G401.6 (cell line): Measurements from ENCODE around the gene SNAPC2.

Experiments used
- FAIRE-seq: peaks from 2 replicates; lab custom pipeline; 2012; peaks lifted over from hg19 to GRCh38; lab: Jason Lieb, UNC

SNAPC2 gene

GRCh38 chr19:7968796-7969554 is 48.8 kb downstream of the SNAPC2 start:
- no peak for FAIRE-seq

GRCh38 chr19:7969555-7969939 is 49.4 kb downstream of the SNAPC2 start:
- no peak for FAIRE-seq

DNA sequence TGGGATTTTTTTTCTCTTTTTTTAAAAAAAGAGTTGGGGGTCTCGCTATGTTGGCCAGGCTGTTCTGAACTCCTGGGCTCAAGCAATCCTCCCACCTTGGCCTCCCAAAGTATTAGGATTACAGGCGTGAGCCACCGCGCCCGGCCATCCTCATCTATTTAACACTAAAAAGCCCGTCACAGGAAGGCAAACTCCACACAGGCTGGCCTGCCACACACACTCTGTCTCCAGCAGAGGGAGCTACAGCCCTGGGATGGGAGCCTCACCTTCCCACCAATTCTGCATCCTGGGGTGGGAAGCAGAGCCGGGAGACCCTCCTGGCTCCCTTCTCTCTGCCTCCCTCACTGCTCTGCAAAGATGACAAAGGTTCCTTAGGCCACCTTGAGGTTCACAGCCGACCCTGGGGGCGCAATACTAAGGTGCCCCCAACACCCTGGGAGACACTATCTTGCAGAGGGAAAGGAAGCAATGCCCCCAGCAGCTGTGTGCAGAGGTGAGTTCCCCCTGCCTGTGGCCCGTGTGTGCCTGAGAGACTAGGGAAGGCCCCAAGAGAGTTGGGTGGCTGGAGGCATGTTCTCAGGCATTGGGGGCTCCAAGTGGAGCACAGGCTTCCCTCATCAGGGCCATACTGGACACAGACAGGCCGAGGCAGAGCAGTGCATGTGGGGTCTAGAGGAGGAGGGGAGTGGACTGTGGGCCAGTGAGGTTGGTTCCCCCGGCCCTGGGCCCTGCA is 50.7 kb downstream of the SNAPC2 start:
- FAIRE-seq: no peak

DNA sequence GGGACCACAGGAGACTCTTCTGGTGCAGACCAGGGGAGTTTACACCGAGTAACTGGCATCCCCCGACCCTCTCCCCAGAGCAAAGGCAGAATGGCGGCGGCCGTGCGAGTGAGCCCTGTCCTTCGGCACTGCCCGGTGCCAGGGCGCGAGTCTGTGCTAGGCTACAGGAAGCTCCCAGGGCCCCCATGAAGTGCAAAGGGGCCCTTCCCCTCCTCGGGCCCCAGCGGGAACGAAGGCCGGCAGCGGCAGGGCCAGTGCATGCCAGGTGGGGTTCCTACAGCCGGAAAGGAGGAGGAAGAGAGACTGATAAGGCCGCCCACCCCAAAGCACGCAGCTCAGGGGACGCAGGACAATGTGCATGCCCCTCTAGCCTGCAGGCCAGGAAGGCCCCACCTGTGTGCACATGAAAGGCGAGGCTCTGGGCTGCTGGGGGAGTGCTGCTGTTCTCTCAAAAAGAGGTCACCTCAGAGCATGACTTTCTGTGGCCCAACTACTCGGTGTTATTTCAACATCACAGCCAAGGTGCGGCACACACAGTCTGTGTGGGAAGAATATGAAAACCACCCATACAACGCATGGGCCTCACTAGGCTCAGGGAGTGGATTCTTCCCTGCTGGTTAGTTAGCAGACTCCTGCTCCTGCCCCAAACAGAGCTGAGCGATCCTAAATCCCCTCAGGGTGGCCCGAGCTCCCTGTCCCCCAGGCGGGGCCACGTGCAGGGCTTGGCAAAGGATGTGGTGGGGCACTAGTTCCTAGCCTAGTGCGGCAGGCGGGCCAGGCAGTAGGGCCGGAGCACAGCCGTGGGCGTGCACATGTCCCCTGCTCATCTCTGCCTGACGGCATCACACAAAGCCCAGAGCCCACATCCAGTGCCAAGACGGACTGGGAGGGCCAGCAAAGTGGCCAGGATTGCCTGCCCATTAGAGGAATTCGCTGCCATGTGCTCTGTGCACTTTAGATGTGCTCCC is 51.7 kb downstream of the SNAPC2 start:
- no peak for FAIRE-seq
